ENCODE measurements around the gene PIGU. TPM values are rescaled to one million over a fixed set of nuclear protein-coding genes. Genes with fewer than 3 reads are reported as not detected.

The PIGU gene
- total and polyA plus RNA-seq, 2 of the 13 experiments (the other 11 are each of a cell fraction or from before 2014, with no cell fraction given): 45.5 to 231 TPM

DNA sequence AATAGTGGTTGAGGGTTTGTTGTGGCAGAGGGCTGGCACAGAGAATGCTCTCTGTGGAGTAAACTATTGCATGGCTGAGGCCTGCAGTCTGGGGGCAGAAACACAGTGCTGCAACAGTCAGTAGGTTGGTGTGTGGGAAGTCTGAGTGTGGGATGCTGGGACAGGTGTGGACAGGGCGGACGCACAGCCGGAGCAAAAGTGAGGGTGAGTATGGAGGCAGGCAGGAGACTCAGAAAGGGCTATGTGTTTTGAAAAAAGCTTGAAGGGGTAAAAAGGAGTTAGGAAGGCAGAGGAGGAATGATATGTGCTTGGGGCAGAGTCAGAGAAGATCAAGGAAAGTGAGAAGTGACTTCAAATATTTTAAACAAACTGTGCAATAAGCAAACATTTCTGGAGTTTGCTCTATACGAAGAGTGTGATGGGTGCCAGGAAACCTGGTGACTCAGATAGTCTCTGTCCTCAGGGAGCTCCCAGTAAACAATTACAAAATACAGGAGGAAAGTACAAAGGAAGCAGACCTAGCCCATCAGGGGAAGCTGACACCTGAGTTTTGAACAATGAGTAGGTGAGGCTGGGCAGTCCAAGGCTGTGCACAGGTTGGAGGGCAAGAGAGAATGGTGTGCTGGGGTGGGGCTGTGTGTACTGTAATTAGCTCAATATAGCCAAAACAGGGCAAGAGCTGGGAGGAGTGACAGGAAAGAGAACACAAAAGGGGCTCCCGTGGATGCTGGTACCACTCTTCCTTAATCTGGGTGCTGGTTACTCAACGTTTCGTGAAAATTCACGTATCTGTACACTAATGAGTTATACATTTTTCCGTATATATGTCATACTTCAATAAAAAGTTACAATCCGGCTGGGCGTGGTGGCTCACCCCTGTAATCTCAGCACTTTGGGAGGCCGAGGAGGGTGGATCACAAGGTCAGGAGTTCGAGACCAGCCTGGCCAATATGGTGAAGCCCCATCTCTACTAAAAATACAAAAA, 55.2 kb downstream of the PIGU start (continued):
- TF ChIP-seq TRAFD1 (CRISPR knock-in tag; IDR thresholded peaks at IDR 0.05; ENCODE audit: borderline replicate concordance) (peak; percentile 73; the same call in 1 of the 2 replicates), WIZ (CRISPR knock-in tag; IDR thresholded peaks at IDR 0.05) (peak; percentile 95; the same call in 1 of the 2 replicates), ZNF644 (CRISPR knock-in tag; IDR thresholded peaks at IDR 0.05; ENCODE audit: low read depth) (peak; percentile 74), PAF1 (CRISPR knock-in tag; IDR thresholded peaks at IDR 0.05) (no peak), ZNF569 (CRISPR knock-in tag; IDR thresholded peaks at IDR 0.05; ENCODE audit: borderline replicate concordance) (peak; percentile 67; the same call in 1 of the 2 replicates), POLR2AphosphoS2 (IDR thresholded peaks at IDR 0.05; ENCODE audit: low read depth, low read length) (no peak), AHR (CRISPR knock-in tag; IDR thresholded peaks at IDR 0.05) (no peak), MED13 (CRISPR knock-in tag; IDR thresholded peaks at IDR 0.05) (peak; percentile 96), GTF2F1 (IDR thresholded peaks at IDR 0.05; ENCODE audit: low read length) (no peak), ZZZ3 (CRISPR knock-in tag; IDR thresholded peaks at IDR 0.05; ENCODE audit: borderline replicate concordance) (peak; percentile 38; the same call in 1 of the 2 replicates), DR1 (CRISPR knock-in tag; IDR thresholded peaks at IDR 0.05) (no peak; the same call in 1 of the 2 replicates), ZNF547 (CRISPR knock-in tag; IDR thresholded peaks at IDR 0.05) (no peak), ZNF160 (CRISPR knock-in tag; IDR thresholded peaks at IDR 0.05) (peak; percentile 96), ZNF605 (CRISPR knock-in tag; IDR thresholded peaks at IDR 0.05) (peak; percentile 96), MATR3 (CRISPR knock-in tag; IDR thresholded peaks at IDR 0.05) (no peak), CBX1 (IDR thresholded peaks at IDR 0.05; ENCODE audit: low read depth) (peak; percentile 88), ESRRA (CRISPR knock-in tag; IDR thresholded peaks at IDR 0.05; ENCODE audit: low read depth) (peak; percentile 77; the same call in 1 of the 2 replicates)
- TF ChIP-seq, protein P1, sequence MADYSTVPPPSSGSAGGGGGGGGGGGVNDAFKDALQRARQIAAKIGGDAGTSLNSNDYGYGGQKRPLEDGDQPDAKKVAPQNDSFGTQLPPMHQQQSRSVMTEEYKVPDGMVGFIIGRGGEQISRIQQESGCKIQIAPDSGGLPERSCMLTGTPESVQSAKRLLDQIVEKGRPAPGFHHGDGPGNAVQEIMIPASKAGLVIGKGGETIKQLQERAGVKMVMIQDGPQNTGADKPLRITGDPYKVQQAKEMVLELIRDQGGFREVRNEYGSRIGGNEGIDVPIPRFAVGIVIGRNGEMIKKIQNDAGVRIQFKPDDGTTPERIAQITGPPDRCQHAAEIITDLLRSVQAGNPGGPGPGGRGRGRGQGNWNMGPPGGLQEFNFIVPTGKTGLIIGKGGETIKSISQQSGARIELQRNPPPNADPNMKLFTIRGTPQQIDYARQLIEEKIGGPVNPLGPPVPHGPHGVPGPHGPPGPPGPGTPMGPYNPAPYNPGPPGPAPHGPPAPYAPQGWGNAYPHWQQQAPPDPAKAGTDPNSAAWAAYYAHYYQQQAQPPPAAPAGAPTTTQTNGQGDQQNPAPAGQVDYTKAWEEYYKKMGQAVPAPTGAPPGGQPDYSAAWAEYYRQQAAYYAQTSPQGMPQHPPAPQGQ (CRISPR knock-in tag; IDR thresholded peaks at IDR 0.05; ENCODE audit: borderline replicate concordance): no peak
- TF ChIP-seq, protein P2, sequence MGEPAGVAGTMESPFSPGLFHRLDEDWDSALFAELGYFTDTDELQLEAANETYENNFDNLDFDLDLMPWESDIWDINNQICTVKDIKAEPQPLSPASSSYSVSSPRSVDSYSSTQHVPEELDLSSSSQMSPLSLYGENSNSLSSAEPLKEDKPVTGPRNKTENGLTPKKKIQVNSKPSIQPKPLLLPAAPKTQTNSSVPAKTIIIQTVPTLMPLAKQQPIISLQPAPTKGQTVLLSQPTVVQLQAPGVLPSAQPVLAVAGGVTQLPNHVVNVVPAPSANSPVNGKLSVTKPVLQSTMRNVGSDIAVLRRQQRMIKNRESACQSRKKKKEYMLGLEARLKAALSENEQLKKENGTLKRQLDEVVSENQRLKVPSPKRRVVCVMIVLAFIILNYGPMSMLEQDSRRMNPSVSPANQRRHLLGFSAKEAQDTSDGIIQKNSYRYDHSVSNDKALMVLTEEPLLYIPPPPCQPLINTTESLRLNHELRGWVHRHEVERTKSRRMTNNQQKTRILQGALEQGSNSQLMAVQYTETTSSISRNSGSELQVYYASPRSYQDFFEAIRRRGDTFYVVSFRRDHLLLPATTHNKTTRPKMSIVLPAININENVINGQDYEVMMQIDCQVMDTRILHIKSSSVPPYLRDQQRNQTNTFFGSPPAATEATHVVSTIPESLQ (CRISPR knock-in tag; conservative IDR thresholded peaks at IDR 0.05): 0 out of 2 replicates have a peak, but pooled peaks have one; percentile 59
